HG03175 (cell line): Measurements from ENCODE around the gene EXD3.
"Not testable (repeated sequence)": the region's sequence is repeated elsewhere in the genome, so short reads cannot be mapped to it uniquely, and the experiment has no call there.

Experiments
- ATAC-seq: cut with Tn5 transposase; IDR thresholded peaks from one replicate; pipeline ENCODE4 v1.9.1; 2021; ENCODE audit warnings: mild to moderate bottlenecking, moderate library complexity; ENCODE audit not compliant: unreplicated experiment

The EXD3 gene

GRCh38 chr9:137381501-137382443 is 41.2 kb downstream of the EXD3 start:
- ATAC-seq = no peak

- ATAC-seq = no peak
Observed at GRCh38 chr9:137380606-137381005, 42.4 kb downstream of the EXD3 start.

DNA sequence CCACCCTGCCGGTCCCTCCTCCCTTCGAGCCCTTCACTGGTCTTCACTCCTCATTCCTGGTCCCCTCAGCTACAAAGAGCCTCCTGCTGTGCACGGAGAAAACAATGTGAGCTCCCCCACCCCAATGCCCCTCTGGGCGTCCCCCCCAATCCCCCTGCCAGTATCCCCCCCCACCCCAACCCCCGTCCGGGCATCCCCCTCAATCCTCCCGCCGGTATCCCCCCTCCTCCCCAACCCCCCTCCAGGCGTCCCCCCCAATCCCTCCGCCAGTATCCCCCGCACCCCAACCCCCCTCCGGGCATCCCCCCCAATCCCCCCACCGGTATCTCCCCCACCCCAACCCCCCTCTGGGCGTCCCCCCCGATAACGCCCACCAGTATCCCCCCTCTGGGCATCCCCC is 42.8 kb downstream of the EXD3 start:
- no peak for ATAC-seq

DNA sequence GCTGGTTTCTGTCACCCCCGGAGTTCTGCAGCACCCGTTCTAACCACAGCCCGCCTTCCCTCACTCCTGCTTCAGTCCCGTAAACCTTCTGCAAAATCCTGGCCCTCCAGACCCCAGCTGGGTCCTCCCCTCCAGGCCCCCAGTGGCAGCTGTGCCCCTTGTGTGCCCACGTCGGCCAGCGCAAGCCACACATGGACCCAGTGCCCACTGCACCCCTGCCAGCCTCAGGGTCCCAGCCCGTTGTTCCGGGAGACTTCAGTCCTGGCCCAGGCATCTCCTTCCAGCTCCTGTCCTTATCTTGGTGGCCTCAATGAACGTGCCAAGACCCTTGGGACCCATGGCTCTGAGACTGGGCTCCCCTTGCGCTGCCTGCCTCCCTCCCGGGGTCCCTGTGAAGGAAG is 43.2 kb downstream of the EXD3 start:
- ATAC-seq = no peak

DNA sequence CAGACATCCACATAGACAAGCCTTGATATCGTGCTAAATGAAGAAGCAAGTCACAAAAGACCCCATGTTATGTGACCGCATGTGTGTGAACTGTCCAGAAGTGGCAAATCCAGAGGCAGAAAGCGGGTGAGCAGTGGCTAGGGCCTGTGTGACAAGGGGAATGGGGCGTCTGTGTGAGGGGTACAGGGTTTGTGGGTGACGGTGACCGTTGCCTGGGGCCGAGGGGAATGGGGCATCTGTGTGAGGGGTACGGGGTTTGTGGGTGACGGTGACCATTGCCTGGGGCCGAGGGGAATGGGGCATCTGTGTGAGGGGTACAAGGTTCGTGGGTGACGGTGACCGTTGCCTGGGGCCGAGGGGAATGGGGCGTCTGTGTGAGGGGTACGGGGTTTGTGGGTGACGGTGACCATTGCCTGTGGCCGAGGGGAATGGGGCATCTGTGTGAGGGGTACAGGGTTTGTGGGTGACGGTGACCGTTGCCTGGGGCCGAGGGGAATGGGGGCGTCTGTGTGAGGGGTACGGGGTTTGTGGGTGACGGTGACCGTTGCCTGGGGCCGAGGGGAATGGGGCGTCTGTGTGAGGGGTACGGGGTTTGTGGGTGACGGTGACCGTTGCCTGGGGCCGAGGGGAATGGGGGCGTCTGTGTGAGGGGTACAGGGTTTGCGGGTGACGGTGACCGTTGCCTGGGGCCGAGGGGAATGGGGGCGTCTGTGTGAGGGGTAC is 44.1 kb downstream of the EXD3 start:
- not testable (repeated sequence) for ATAC-seq

GRCh38 chr9:137376386-137376785 is 46.6 kb downstream of the EXD3 start:
- no peak for ATAC-seq

DNA sequence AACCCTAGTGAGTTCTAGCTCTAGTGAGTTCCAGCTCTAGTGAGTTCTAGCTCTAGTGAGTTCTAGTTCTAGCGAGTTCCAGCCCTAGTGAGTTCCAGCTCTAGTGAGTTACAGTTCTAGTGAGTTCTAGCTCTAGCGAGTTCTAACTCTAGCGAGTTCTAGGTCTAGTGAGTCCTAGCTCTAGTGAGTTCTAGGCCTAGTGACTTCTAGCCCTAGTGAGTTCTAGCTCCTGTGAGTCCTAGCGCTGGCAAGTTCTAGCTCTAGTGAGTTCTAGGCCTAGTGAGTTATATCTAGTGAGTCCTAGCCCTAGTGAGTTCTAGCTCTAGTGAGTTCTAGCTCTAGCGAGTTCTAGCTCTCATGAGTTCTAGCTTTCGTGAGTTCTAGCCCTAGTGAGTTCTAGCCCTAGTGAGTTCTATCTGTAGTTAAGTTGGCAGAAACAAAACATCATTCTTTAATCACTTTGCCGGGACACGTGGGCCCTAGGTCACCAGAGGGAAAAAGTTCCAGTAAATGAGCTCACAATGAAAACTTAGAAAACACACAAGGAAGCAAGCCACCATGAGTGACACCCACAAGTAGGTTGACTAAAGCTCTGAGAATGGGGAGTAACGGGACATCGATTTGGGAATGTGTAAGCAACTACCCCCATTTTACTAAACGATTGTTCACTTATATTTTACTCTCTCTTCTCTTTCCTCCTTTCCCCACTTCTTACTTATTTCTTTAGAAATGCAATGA is 47.5 kb downstream of the EXD3 start:
- ATAC-seq = no peak

DNA sequence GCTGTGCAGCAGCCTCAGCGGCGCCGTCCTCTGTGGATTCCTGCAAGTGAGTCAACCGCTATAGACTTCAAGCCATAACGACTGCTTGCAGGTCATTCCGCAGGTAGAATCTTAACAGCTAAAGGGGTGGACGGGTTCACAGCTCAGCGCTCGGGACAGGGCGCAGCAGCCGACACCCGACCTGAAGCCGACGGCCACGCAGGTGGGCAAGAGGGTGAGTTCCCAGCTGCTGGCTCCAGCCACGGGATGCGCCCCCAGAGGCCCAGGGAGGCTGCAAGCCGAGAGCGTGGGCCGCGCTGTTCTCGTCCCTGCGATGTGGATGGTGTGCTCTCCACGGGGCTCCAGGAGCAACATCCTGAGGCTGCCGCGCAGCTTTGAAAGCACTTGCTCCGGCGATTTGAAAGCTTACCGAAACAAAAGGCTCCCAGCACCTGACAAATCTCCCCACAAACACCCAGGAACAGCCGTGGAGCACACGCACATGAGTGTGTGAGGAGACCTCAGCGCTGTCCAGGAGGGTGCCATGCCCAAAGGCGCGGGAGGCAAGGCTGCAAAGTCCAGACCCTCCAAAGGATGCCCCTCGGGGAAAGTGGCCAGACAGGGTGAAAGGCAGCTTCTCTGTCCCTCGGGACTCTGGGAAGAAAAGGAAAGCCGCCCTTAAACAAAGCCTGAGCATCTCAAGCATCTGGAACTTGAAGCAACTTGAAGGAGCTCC is 48.7 kb downstream of the EXD3 start:
- ATAC-seq = no peak

GRCh38 chr9:137373611-137373980 is 49.4 kb downstream of the EXD3 start:
- no peak for ATAC-seq

DNA sequence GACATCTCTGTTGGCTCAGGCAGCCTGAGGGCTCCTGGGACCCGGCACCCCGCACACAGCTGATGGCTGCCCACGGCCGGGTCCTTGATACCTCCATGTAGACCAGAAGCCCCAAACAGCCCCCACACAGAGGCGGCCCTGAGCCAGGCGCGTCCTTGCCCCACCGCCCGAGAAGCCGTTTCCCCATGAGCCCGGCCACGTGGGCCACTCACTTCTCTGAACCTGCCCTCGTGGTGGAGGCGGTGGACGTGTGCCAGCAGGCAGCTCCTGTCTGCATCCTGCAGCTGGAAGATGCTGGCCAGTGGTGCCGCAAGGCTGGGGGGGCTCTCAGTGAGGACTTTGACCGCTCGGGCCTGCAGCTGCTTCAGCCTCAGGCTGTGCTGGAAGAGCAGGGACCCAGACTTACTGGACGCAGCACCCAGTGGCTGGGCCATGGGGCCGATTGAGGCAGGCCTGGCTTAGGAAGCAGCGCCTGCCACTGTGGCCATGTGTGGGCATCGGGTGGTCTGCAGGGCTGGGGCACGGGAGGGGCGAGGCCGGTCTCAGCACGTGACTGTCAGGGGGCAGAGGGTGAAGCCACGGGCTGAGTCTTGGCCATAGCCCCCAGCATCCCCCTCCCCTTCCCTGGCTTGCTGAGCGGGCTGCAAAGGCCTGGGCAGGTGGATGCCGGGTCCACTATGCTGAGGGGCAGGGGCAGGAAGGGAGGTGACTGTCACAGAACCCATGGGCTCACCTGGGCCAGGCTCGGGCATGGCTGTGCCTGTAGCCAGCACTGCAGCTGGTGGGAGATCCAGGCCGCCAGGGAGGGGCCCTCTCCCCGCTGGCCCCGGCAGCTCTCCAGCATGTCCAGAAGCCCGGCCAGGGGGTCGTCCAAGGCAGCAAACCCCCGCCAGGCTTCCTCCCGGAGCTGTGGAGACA is 50.0 kb downstream of the EXD3 start:
- ATAC-seq = no peak

- no peak for ATAC-seq
Observed at GRCh38 chr9:137371946-137372651, 50.9 kb downstream of the EXD3 start.

DNA sequence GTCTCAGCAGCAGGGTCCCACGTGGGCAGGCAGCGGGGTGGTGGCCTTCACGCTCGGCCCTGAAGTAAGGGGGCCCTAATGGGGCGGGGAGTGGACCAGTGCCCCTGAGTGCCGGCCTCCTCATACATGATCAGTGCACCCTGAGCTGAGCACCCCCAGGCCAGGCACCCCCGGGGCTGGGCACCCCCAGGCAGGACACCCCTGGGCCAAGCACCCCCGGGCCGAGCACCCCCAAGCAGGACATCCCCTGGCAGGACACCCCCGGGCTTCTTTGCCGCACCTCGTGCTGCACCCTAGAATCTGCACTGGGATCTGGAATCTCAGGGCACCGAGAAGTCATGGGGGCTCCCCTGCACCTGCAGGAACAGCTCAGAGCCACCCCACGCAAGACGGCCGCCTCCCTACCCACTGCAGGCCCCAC is 51.4 kb downstream of the EXD3 start:
- ATAC-seq = no peak

DNA sequence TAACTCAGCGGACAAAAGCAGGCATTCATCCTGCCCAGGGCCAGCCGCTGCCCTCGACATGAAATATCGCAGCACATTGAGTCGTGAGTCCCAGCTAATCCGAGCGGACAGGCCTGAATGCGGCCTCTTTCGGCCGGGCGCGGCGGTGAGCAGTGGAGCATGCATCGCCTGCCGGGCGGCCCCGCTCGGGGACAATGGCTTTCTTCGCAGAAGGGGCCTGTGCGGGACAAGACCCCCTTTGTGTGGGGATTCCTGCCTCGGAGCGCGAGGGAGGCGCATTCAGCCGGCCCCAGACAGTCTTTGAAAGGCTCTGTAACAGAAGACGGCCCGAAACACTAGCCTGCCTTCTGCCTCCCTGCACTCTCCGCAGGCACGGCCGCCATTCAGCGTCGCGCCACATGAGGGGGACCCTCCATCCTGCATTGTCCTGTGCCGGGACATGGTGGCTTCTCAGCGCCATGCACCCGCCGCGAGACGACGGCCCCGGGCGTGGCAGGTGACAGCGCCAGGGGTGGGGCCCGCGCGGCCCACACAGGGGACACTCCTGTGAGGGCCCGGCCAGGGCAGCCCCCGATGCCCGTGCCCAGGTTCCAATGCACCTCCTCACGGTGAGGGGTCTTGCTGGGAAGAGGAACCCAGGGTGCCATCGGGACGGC is 52.0 kb downstream of the EXD3 start:
- no peak for ATAC-seq

DNA sequence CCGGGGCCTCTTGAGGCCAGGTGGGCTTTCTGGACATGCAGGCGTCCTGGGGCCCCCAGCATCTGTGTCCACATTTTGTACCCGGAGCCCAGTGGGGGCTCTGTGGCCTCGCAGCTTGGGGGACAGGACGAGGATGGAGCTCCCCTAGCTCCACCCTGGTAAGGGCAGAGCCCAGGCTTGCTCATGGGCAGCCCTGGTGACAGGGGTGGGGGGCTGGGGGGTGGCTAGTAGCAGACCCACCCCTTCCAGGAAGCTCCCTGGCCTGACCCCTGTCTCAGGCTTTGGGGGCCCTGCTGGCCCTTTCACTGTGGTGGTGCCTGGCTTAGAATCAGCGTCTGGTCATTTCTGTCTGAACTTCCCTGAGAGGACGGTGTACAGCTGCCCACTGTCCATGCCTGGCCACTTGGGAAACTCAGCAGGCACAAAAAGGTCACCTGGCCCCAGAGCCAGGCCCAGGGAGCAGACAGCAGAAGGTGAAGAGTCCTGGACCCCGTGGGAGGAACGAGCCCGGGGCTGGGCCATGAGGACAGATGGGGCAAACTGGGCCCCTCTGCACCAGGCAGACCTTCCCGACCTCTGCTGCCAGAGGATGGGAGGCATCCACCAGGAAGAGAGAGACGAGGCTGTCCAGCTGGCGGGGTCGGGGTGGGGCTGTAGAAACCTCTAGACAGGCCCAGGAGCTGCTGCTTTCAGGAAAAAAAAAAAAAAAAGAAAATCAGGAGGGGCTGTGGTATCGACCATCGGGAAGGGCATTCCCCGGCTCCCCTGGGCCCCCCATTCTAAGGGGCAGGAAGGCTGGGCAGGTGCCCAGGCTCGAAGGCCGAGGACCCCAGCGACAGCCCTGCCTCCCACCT is 52.8 kb downstream of the EXD3 start:
- no peak for ATAC-seq

- ATAC-seq = no peak
Observed at GRCh38 chr9:137369061-137369787, 53.7 kb downstream of the EXD3 start.

DNA sequence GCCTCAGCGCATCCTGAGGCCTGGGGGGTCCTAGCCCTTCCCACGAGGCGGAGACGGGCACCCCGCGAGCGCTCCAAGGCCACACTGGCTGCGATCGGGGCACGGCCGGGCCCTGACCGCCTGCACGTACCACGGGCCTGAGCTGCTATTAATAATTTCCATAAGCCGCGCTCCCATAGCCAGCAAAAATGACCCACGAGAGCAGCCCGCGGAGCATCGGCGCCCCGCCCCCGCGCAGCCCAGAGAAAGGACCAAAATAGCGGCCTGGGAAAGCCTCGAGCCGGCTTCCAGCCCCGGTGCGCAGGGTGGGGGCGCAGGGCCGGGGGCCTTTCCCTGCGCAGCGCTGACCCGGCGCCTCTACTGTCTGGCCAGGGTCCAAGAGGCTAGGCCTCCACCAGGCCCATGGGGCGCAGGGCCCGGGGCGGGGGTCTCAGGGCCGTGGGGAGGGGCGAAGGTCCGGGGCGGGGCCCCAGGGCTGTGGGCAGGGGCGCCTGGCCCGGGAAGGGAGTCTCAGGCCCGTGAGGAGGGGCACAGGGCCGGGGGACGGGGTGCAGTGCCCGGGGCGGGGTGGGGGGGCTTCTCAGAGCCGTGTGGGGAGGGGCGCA is 54.4 kb downstream of the EXD3 start:
- ATAC-seq = no peak
